Stimulated activated CD4-positive, alpha-beta T cell treated with anti-CD3 and anti-CD28 coated beads, Interleukin-12 subunit alpha, Interleukin-12 subunit beta, amount 100 ng/mL, for 48 hours (primary cell): ENCODE results near the gene APEX2.
"Not testable (repeated sequence)": the region's sequence is repeated elsewhere in the genome, so short reads cannot be mapped to it uniquely, and the experiment has no call there.

Experiments used
- DNase-seq, 3 donors: peaks; one replicate each; pipeline ENCODE4 v3.0.0-alpha.2; 2020; ENCODE audit warnings: low read depth in 2 of 3, low spot score in 1 of 3

Gene APEX2

DNA sequence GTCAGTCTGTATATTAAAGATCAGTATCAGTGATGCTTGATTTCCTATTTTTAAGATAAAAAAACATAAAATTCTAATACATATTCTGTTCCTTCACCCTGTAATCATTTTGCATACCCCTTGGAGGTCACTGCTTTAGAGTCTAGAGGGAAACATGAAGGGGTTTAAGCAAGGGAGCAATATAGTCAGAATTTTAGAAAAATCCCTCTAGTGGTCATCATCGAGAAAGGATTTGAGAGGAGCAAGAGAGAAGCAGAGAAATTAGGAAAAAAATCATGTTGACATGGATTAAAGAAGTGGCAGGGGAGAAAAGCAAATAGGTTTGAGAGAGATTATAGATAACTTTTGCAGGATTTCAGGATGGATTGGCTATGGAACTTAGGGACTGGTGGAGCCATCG is 11.1 kb downstream of the APEX2 start:
- no peak for DNase-seq

DNA sequence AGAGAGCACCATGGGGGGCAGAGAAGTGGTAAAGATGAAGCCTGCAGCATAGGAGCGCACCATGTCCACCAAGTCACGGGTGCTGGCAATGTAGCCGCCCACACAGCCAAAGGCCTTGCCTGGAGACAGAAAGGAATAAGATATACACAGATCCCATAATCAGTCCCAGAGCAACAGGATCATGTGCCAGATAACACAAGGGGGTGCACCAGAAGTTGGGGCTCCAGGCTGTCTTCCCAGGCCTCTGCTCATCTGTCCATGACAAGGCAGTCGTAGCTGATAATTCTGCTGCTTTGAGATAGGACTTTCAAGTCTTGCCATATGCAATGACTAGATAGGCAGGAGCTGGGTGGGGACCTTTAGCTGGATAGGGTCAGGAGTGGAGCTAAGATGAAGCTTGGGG is 14.7 kb downstream of the APEX2 start:
- no peak for DNase-seq

DNA sequence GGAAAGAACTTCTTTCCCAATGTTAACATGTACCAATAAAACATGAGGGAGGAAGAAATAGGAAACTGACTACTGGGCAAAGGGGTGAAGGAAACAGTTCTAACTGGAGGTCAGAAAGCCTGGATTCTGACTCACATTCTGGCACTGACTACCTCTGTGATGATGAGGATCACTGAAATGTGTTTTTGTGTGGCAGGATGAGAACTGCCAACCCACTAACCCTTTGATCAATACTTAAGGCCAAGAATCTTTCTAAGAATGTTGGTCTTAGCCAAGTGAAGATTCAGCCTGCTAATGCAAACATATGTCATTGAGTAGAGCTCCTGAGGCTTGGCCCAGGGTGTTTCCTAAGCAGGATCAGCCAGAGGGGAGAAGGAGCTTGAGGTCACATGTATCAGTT is 26.0 kb downstream of the APEX2 start:
- no peak for DNase-seq

DNA sequence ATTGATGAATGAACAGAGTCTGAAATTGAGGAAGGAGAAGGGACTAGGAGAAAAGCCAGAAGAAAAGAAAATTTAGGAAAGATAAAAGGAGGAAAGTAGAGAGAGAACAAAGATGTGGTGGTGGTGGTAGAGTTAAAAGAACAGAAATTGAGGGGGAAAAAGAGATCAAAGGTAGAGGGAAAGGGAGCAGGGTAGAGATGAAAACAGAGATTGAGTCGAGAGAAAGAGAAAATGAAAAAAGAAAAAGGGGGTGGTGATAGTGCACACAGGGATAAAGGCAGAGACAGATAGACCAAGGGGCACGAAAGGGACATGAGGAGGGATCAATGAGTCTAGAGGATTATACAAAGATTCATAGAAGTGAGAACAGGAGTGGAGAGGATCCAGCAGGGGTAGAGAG is 26.7 kb downstream of the APEX2 start:
- no peak for DNase-seq

DNA sequence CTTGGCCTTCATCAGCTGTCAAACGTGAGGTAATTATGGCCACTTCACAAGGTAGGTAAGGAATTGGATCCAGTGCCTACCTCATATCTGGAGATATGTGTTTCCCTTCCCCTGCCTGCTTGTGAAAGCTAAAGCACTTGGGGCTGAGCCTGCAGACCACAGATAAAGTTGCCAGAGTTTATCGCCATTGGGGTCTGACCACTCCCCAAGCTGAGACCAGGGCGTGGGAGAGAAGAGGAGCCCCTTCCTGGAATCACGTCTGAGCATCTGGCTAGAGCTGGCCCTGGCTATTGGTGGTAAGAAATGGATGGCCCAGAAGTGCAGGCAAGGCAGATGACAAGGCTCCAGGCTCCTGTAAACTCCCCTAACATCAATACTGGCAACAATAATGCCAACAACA is 27.9 kb downstream of the APEX2 start:
- no peak for DNase-seq

DNA sequence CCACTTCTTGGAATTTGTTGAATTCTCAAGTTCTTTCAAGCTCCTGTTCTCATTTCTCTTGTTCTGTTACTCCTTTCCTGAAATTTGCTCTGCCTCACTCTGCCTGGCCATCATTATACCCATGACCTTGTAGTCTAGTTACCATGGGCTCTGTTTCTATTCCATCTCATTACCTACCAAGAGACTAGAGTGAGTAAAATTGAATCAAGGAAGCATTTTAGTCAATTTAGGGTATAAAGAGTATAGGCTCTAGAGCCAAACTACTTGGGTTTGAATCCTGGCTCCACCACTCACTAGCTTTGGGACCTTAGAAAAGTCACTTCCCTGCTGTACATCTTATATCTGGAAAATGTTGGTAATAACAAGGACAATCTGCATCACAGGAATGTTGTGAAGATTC is 28.4 kb downstream of the APEX2 start:
- no peak for DNase-seq

DNA sequence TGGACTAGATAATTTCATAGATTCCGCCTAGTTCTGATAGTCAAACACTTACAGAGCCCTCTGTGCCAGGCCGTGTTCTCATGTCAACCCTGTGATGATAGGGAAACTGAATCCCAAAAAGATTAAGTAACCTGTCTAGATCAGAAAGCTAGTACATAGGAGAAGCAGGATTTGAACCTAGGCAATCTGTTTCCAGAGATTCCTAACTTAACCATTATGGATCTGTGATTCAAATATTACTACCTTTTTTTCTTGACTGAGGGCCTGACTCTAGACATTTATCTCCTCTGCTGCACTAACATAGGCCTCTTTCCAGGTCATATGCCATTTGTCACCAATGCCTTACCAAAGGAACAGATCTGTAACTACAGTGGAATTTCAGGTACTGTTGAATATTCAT is 29.1 kb downstream of the APEX2 start:
- DNase-seq, result no peak

DNA sequence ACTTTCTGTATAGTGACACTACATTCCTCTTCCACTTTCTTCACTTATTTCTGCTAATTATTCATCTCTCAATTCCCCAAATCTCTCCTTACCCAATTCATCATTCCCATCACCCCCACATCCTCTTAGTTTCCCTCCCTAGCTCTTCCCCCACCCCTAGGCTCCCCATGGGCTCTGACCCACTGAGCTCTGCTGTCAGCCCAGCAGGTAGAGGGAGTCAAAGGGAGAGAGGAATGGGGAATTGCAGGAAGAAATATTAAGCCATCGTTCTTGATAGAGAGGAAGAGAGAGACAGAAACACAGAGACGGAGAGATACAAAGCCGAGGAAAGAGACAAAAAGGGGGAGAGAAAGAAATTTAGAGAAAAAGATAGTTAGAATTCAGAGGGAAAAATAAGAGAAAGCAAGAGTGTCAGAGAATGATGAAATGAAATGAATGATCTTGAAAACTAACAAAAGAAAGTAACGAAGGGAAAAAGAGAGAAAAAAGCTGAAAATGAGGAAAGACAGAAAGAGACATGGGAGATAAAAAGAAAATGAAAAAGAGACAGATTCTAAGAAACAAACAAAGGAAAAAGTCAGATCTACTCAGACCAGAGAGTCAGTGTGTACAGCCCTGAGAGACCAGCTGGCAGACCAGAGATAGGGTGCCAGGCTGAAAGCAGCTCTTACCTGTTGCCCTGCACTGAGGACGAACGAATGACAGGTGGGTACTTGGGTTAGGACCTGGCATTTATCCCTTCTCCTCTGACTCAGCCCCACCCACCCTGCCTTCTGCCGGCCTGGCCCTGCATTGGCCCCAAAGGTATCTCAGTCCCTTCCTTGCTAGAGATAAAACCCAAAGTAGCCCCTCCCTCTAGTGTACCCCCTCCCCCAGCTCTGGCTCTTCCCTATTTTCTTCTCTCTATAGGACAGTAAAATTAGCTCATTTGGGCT is 30.4 kb downstream of the APEX2 start, which contains the start of gene ALAS2:
Gene ALAS2 (minus strand): TSS at position 707 of the 935 bp plus-strand sequence. CDS start 4,977 bp downstream, outside the sequence.
- DNase-seq, result no peak

DNA sequence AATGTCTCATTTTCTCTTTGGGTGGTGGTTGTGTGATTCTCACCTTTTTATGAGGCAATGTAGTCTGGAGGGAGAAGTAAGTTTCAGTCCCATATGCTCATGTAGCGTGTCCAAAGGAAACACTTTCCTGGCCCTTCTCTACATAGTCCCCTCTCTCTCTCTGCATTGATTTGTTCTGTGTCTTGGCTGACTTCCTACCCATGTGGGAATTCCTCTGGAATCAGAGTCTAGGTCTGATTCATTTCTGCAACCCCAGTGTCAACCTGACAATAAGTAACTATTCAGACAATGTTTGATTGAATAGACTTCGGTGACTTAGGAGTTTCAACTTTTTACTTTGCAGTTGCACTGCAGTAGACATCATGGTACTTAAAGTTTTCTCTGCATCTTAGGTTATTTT is 33.3 kb downstream of the APEX2 start:
- no peak for DNase-seq

DNA sequence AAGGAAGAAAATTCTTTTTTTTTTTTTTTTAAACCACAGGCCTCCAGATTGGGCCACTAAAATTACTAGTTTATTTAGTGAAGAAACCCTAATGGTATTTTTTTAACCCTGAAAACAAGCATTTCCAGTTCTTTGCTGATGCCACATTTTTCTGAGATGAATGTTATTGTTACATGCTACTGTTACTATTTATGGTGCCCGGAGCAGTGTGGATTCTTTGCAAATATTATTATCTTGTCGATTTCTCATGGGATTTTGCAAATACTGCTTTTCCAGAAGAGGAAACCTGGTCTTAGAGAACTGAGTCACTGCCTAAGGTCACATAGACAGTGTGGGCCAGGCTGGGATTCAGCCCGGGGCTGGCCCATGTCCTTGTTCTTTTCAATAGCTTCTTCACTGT is 39.3 kb downstream of the APEX2 start:
- DNase-seq, result no peak

DNA sequence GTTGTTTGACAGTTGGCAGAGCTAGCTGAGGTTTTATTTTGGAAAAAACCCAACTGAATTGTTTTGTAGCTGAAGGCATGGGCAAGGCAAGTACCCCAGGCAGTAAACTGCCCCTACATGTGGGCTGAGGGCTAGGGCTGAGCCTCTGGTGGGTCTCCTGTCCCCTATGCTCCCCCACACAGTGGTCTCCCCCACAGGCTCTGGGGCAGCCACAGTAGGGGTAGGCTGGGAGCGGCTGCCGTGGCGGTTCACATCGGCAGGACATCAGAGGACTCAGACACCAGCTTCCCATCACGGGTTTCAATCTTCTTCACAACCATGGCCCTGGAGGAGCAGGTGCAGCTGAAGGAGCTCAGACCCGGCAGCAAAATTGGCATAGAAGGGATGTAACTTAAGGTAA is 41.4 kb downstream of the APEX2 start:
- no peak for DNase-seq

DNA sequence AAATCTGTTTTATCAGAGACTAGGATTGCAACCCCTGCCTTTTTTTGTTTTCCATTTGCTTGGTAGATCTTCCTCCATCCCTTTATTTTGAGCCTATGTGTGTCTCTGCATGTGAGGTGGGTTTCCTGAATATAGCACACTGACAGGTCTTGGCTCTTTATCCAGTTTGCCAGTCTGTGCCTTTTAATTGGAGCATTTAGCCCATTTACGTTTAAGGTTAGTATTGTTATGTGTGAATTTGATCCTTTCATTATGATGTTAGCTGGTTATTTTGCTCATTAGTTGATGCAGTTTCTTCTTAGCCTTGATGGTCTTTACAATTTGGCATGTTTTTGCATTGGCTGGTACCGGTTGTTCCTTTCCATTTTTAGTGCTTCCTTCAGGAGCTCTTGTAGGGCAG is 50.4 kb downstream of the APEX2 start:
- DNase-seq, result not testable (repeated sequence)

DNA sequence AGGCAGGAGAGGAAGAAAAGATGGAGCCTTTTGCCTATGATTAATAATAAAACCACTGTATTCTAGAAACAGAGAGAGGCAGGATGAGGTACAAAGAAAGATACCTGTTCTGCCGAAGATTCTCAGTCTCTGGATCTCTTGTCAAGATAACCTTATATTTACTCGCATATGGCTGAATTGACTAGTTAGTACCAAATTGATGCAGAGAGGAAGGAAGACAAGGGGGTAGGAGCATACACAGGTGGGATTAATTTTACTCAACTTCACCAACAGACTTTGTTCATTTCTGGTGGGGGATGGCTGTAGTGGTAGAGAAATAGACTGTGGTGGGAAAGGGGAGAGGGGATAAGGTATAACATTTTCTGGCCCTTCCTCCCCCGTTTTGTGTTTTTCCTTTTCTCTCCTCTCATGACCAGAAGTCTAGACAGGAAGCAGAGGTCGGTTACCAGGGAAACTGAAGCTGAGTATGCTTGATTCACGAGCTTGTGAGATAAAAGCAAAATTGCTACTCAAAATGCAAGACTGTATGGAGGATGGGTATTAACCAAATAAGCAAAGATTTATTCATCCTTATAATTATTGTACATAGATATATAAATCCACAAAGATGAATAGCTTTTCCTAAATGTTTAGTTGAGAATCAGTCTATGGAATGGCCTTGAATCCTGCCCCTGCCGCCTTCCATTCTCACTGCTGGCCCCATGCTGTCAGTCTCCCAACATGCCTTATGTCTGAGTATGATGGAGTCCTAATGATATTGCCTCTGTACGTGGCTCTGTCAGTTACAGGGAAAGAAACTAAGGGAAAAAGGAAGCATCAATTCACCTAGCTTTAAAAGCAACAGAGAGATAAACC is 56.9 kb downstream of the APEX2 start:
- DNase-seq, result no peak

DNA sequence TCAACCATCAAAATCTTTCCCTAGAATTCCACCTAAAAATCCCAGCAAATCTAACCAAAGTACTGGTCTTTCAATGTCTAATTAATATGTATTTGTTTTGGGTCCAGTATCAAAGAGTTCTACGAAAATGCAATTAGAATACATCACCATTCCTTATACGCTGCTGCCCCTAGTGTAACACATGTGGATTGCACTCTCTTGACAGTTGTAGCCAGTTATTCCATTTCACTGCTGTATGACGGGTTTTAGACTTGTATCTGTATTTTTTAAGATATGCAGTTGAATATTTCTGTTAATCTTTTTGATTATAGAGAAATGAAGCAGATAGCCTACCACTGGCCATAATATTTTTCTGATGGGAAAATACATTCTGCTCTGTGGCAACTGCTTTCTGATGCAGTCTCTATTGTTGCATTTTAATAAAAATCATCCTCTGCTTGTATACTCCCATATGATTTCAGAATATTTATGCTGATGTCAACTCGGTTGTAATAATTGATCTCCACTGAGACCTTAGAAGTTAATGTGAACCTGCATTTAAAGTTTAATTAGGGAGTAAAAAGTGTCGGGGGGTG is 57.6 kb downstream of the APEX2 start:
- peak in 1 of 3 donors; percentile 20 for DNase-seq
